Heart left ventricle (tissue), 13 donors: ENCODE results near the gene C14orf132.

Source experiments
- POLR2A ChIP-seq, 2 donors: fragments of 450-650 bp; IDR thresholded peaks; one replicate each; pipeline ENCODE4 v1.6.1; 2017; ENCODE audit warnings: antibody characterized with exemption in 2 of 2, mild to moderate bottlenecking in 2 of 2, moderate library complexity in 2 of 2
- TF ChIP-seq, protein P1 (sequence below), 12 donors: fragments of 200-600 bp; sonication (generic) in 4 of 12; IDR thresholded peaks; one replicate each; pipeline versions ENCODE4 v1.5.0 to v1.8.0; 2018 to 2022; ENCODE audit warnings: antibody characterized with exemption in 12 of 12, mild to moderate bottlenecking in 5 of 12
- donor health status: ischemic (EF 13 %, LVEDD 7.1; RV severe dilation, severe dysfunction).
- donor health status: DM: no; HTN: yes; CAD: no.
- donor health status: DM: no; HTN: no; CAD: no.
- donor health status: ischemic (EF 25% LVEDD 6.9; RV normal size, moderate dysfunction).
- donor health status: ischemic (EF 25% LVEDD 5.7; RV mildly dilated, moderate dysfunction).
- donor health status: ischemic (EF 35%, LVEDD 5.7; RV mildly dilated, moderate dysfunction).
- donor health status: nonischemic (EF 11% LVEDD 7.7; RV severe dilation, severe dysfunction).
- donor health status: DM: yes; HTN: yes; CAD: no.
- donor health status: PGD.
- donor health status: ischemic (EF 29% LVEDD 5.4; RV normal size, mild dysfunction).
- donor health status: nonischemic (EF 23%, LVEDD 6.1; RV moderate dilation, normal function).

DNA sequence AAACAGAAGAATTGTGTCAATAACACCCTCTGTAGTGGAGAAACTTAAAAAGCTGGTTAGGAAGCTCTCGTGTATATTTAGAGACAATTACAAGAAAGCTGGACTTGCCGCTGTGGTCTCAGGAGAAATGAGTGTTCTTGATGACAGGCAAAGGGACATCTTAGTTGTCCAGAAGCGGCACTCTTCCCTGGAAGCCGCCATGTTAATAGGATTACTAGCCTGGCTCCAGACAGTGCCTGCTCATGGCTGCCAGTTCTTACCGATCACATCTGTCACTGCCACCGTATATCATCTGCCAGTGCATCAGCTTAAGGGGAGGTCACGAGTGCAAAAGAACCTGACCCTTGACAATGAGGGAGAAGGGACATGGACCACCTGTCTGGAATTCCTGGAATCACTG, 48.9 kb downstream of the C14orf132 start:
- TF ChIP-seq, protein P1, sequence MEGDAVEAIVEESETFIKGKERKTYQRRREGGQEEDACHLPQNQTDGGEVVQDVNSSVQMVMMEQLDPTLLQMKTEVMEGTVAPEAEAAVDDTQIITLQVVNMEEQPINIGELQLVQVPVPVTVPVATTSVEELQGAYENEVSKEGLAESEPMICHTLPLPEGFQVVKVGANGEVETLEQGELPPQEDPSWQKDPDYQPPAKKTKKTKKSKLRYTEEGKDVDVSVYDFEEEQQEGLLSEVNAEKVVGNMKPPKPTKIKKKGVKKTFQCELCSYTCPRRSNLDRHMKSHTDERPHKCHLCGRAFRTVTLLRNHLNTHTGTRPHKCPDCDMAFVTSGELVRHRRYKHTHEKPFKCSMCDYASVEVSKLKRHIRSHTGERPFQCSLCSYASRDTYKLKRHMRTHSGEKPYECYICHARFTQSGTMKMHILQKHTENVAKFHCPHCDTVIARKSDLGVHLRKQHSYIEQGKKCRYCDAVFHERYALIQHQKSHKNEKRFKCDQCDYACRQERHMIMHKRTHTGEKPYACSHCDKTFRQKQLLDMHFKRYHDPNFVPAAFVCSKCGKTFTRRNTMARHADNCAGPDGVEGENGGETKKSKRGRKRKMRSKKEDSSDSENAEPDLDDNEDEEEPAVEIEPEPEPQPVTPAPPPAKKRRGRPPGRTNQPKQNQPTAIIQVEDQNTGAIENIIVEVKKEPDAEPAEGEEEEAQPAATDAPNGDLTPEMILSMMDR (IDR thresholded peaks at IDR 0.05) = no peak
- no peak for TF ChIP-seq POLR2A (IDR thresholded peaks at IDR 0.05)
